Astrocyte (in vitro differentiated cells and primary cell): ENCODE results near the gene MDK. TPM values are rescaled to one million over a fixed set of nuclear protein-coding genes. Genes with fewer than 3 reads are reported as not detected.

Experiments
- DNase-seq: peaks from one replicate; pipeline ENCODE4 v3.0.0-alpha.2; 2010; ENCODE audit warnings: low read depth
- FAIRE-seq: peaks from 2 replicates; lab custom pipeline; 2011; peaks lifted over from hg19 to GRCh38; lab: Jason Lieb, UNC
- H2AFZ ChIP-seq: 2 replicates; pipeline ENCODE4 v1.6.0; 2012; ENCODE audit warnings: low read depth, low read length, inconsistent platforms
- H3K27ac ChIP-seq: 2 replicates; pipeline ENCODE4 v1.5.1; 2011; ENCODE audit warnings: low read depth, low read length, inconsistent platforms
- H3K27me3 ChIP-seq: 2 replicates; pipeline ENCODE4 v1.6.0; 2011; ENCODE audit warnings: low read length, inconsistent platforms; ENCODE audit not compliant: insufficient read depth
- H3K36me3 ChIP-seq: 2 replicates; pipeline ENCODE4 v1.5.1; 2011; ENCODE audit warnings: low read length, inconsistent platforms; ENCODE audit not compliant: insufficient read depth
- H3K4me1 ChIP-seq: 2 replicates; pipeline ENCODE4 v1.5.1; 2011; ENCODE audit warnings: low read length, inconsistent platforms; ENCODE audit not compliant: insufficient read depth
- H3K4me2 ChIP-seq: 2 replicates; pipeline ENCODE4 v1.6.0; 2012; ENCODE audit warnings: low read length, inconsistent platforms
- H3K4me3 ChIP-seq: 2 replicates; pipeline ENCODE4 v1.5.1; 2011; ENCODE audit warnings: low read depth, mild to moderate bottlenecking, low read length, inconsistent platforms; ENCODE audit not compliant: insufficient read depth
- H3K79me2 ChIP-seq: 2 replicates; pipeline ENCODE4 v1.6.0; 2012; ENCODE audit warnings: mild to moderate bottlenecking, low read length, inconsistent platforms; ENCODE audit not compliant: insufficient read depth
- H3K9ac ChIP-seq: 2 replicates; pipeline ENCODE4 v1.6.0; 2012; ENCODE audit warnings: mild to moderate bottlenecking, low read length, inconsistent platforms
- H3K9me3 ChIP-seq: 2 replicates; pipeline ENCODE4 v1.5.1; 2012; ENCODE audit warnings: low read depth, mild to moderate bottlenecking, low read length, inconsistent platforms; ENCODE audit not compliant: insufficient read depth
- H4K20me1 ChIP-seq: 2 replicates; pipeline ENCODE4 v1.6.0; 2012; ENCODE audit warnings: low read length, inconsistent platforms; ENCODE audit not compliant: insufficient read depth
- H3K27ac Mint-ChIP-seq: one replicate; pipeline ENCODE4 v1.8.0; 2021; ENCODE audit warnings: mild to moderate bottlenecking, mixed read lengths; ENCODE audit not compliant: unreplicated experiment
- H3K27me3 Mint-ChIP-seq: one replicate; pipeline ENCODE4 v1.8.0; 2021; ENCODE audit warnings: low read depth, mixed read lengths; ENCODE audit not compliant: unreplicated experiment
- H3K36me3 Mint-ChIP-seq: one replicate; pipeline ENCODE4 v1.8.0; 2021; ENCODE audit warnings: low read depth, mixed read lengths; ENCODE audit not compliant: unreplicated experiment
- H3K4me1 Mint-ChIP-seq: one replicate; pipeline ENCODE4 v1.8.0; 2021; ENCODE audit warnings: low read depth, mixed read lengths; ENCODE audit not compliant: unreplicated experiment
- H3K4me3 Mint-ChIP-seq: one replicate; pipeline ENCODE4 v1.8.0; 2021; ENCODE audit warnings: mild to moderate bottlenecking, moderate library complexity, mixed read lengths; ENCODE audit not compliant: unreplicated experiment
- H3K9me3 Mint-ChIP-seq: one replicate; pipeline ENCODE4 v1.8.0; 2021; ENCODE audit warnings: mild to moderate bottlenecking, mixed read lengths; ENCODE audit not compliant: unreplicated experiment
- EZH2 ChIP-seq: IDR thresholded peaks from 2 replicates; pipeline ENCODE4 v1.6.1; 2012; ENCODE audit warnings: mild to moderate bottlenecking, low read length, inconsistent platforms; ENCODE audit not compliant: insufficient read depth
- microRNA-seq: library from miRNA; unstranded; fragments of <30 nt; microRNA quantifications from one replicate; pipeline ENCODE4 v1.2.0, GENCODE V29; 2020
- total RNA-seq: library from RNA; stranded (reverse); gene quantifications from 2 replicates; pipeline ENCODE4 v1.2.1, GENCODE V29; 2021
- TF ChIP-seq, protein P1 (sequence below): IDR thresholded peaks from 2 replicates; pipeline ENCODE4 v1.5.1; 2011; ENCODE audit warnings: low read depth, mild to moderate bottlenecking, inconsistent platforms, low read length, moderate library complexity; ENCODE audit not compliant: insufficient read depth

MDK gene
- total RNA-seq, 1 donor from 2014 or later: 325 TPM

DNA sequence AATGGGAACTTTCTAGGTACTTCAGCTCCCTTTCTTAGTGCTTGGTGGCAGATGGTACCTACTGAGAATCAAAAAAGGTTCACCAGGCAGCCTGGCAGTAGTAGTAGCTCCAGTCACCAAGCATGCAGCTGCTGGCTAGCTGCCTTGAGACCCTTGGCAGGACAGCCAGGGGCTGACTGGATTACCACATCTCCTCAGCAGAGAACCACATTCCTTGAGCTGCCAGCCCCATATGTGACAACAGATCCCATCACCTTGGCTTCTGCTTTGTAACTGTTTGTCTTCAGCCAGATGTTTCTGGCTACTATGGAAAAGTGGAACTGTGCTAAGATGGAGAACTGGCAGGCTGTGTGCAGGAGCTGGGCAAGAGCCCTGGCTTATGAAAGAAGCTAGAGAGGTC lies 49.7 kb downstream of the MDK start:
- H3K36me3 Mint-ChIP-seq: peaks cover 28% of the 10 kb centered on the region

More for the DNA sequence above, 49.7 kb downstream of the MDK start:
- Mint-ChIP-seq H3K9me3 (no peaks in the 10 kb centered on the region), H3K27ac (no peak overlapping the region), H3K4me1 (peaks cover 16% of the 10 kb centered on the region), H3K27me3 (no peaks in the 10 kb centered on the region), H3K4me3 (no peak overlapping the region)
- no peak for TF ChIP-seq EZH2
- TF ChIP-seq, protein P1, sequence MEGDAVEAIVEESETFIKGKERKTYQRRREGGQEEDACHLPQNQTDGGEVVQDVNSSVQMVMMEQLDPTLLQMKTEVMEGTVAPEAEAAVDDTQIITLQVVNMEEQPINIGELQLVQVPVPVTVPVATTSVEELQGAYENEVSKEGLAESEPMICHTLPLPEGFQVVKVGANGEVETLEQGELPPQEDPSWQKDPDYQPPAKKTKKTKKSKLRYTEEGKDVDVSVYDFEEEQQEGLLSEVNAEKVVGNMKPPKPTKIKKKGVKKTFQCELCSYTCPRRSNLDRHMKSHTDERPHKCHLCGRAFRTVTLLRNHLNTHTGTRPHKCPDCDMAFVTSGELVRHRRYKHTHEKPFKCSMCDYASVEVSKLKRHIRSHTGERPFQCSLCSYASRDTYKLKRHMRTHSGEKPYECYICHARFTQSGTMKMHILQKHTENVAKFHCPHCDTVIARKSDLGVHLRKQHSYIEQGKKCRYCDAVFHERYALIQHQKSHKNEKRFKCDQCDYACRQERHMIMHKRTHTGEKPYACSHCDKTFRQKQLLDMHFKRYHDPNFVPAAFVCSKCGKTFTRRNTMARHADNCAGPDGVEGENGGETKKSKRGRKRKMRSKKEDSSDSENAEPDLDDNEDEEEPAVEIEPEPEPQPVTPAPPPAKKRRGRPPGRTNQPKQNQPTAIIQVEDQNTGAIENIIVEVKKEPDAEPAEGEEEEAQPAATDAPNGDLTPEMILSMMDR: no peak
- Histone ChIP-seq H3K9me3 (no peaks in the 10 kb centered on the region), H3K27ac (no peak overlapping the region), H3K4me2 (no peak overlapping the region), H2AFZ (no peak overlapping the region), H3K79me2 (no peaks in the 10 kb centered on the region), H3K9ac (no peak overlapping the region), H3K36me3 (peaks cover 19% of the 10 kb centered on the region), H3K4me3 (no peak overlapping the region), H3K4me1 (no peaks in the 10 kb centered on the region), H4K20me1 (peaks cover 15% of the 10 kb centered on the region), H3K27me3 (no peaks in the 10 kb centered on the region)
- FAIRE-seq (no peak), DNase-seq (no peak)

Small RNAs within 50 kb of the gene (microRNA-seq; reads per million reads assigned to microRNA genes)
- gene MIR4688: 0.82 reads per million

Other genes with a start within 250 kb of the MDK start
- gene CREB3L1, start 104.0 kb upstream of the MDK start, total RNA-seq: 324 and 399 TPM in 2 replicates
- gene DGKZ, start 34.2 kb upstream of the MDK start, total RNA-seq: 53.8 and 59.3 TPM in 2 replicates
- gene CHRM4, start 10.1 kb downstream of the MDK start, total RNA-seq: 0.27 and 0.43 TPM in 2 replicates
- gene AMBRA1, start 212.4 kb downstream of the MDK start, total RNA-seq: 29.0 and 29.4 TPM in 2 replicates
- 7.9 and 8.1 TPM in 2 replicates for gene HARBI1, start 235.6 kb downstream of the MDK start, total RNA-seq
- 116 and 117 TPM in 2 replicates for gene ATG13, start 235.9 kb downstream of the MDK start, total RNA-seq